Liver (tissue), 9 donors: ENCODE data around the gene SELL. TPM values are rescaled to one million over a fixed set of nuclear protein-coding genes. Genes with fewer than 3 reads are reported as not detected.

Experiments used
- DNase-seq: peaks from one replicate; pipeline ENCODE4 v3.0.0-alpha.2; 2017; ENCODE audit warnings: low spot score
- H3K27ac ChIP-seq, 2 donors: one replicate each; pipeline ENCODE4 v1.7.0; 2013; ENCODE audit warnings: inconsistent platforms in 2 of 2, low read length in 2 of 2, control low read depth in 1 of 2, low read depth in 1 of 2, mild to moderate bottlenecking in 1 of 2
- H3K27me3 ChIP-seq, 4 donors: one replicate each; pipeline versions ENCODE4 v1.6.1 to v1.7.0; 2013; ENCODE audit warnings: low read length in 3 of 4, inconsistent platforms in 1 of 4, mild to moderate bottlenecking in 1 of 4, moderate library complexity in 1 of 4; ENCODE audit not compliant: control insufficient read depth in 4 of 4, insufficient read depth in 4 of 4
- H3K36me3 ChIP-seq, 4 donors: one replicate each; pipeline versions ENCODE4 v1.6.1 to v1.7.0; 2013; ENCODE audit warnings: low read length in 3 of 4, mild to moderate bottlenecking in 3 of 4, low read depth in 1 of 4, moderate library complexity in 1 of 4; ENCODE audit not compliant: control insufficient read depth in 4 of 4, insufficient read depth in 3 of 4
- H3K4me1 ChIP-seq, 4 donors: one replicate each; pipeline versions ENCODE4 v1.6.1 to v1.7.0; 2013; ENCODE audit warnings: low read length in 3 of 4, mild to moderate bottlenecking in 3 of 4, moderate library complexity in 1 of 4; ENCODE audit not compliant: control insufficient read depth in 4 of 4, insufficient read depth in 4 of 4
- H3K4me3 ChIP-seq, 3 donors: one replicate each; pipeline versions ENCODE4 v1.6.1 to v1.7.0; 2013; ENCODE audit warnings: low read length in 3 of 3, control low read depth in 1 of 3, low read depth in 1 of 3, mild to moderate bottlenecking in 1 of 3
- H3K9ac ChIP-seq, 2 donors: one replicate each; pipeline ENCODE4 v1.7.0; 2013; ENCODE audit warnings: low read length in 2 of 2, mild to moderate bottlenecking in 2 of 2, moderate library complexity in 2 of 2, control low read depth in 1 of 2, low read depth in 1 of 2
- H3K9me3 ChIP-seq, 4 donors: one replicate each; pipeline versions ENCODE4 v1.6.1 to v1.7.0; 2013; ENCODE audit warnings: low read length in 3 of 4; ENCODE audit not compliant: control insufficient read depth in 4 of 4
- ATF3 ChIP-seq: IDR thresholded peaks from 2 replicates; pipeline ENCODE4 v1.6.1; 2016; ENCODE audit warnings: antibody characterized with exemption
- EGR1 ChIP-seq, 2 donors: IDR thresholded peaks; 2 replicates each; pipeline ENCODE4 v1.6.1; 2016 to 2018; ENCODE audit warnings: antibody characterized with exemption in 2 of 2, low read depth in 2 of 2
- FOXA1 ChIP-seq: IDR thresholded peaks from 2 replicates; pipeline ENCODE4 v1.6.1; 2016; ENCODE audit warnings: antibody characterized with exemption
- FOXA2 ChIP-seq: IDR thresholded peaks from 2 replicates; pipeline ENCODE4 v1.6.1; 2016; ENCODE audit warnings: antibody characterized with exemption
- GABPA ChIP-seq, 2 donors: IDR thresholded peaks in 1 of 2; conservative IDR thresholded peaks in 1 of 2; 2 replicates each; pipeline ENCODE4 v1.6.1; 2016; ENCODE audit warnings: antibody characterized with exemption in 2 of 2, mild to moderate bottlenecking in 1 of 2, moderate library complexity in 1 of 2
- HNF4A ChIP-seq, 2 donors: conservative IDR thresholded peaks; 2 replicates each; pipeline ENCODE4 v1.6.1; 2016; ENCODE audit warnings: antibody characterized with exemption in 2 of 2, mild to moderate bottlenecking in 2 of 2
- JUND ChIP-seq, 2 donors: IDR thresholded peaks; 2 replicates each; pipeline ENCODE4 v1.6.1; 2016; ENCODE audit warnings: antibody characterized with exemption in 2 of 2
- MAX ChIP-seq: IDR thresholded peaks from 2 replicates; pipeline ENCODE4 v1.6.1; 2016; ENCODE audit warnings: antibody characterized with exemption
- NR2F2 ChIP-seq: IDR thresholded peaks from 2 replicates; pipeline ENCODE4 v1.6.1; 2016; ENCODE audit warnings: antibody characterized with exemption
- RAD21 ChIP-seq, 2 donors: IDR thresholded peaks; 2 replicates each; pipeline ENCODE4 v1.6.1; 2016; ENCODE audit warnings: antibody characterized with exemption in 2 of 2, mild to moderate bottlenecking in 2 of 2
- REST ChIP-seq: IDR thresholded peaks from 2 replicates; pipeline ENCODE4 v1.6.1; 2016; ENCODE audit warnings: antibody characterized with exemption, mild to moderate bottlenecking
- RXRA ChIP-seq, 2 donors: IDR thresholded peaks; 2 replicates each; pipeline ENCODE4 v1.6.1; 2017 to 2018; ENCODE audit warnings: antibody characterized with exemption in 2 of 2, mild to moderate bottlenecking in 1 of 2
- SP1 ChIP-seq: IDR thresholded peaks from 2 replicates; pipeline ENCODE4 v1.6.1; 2018; ENCODE audit warnings: antibody characterized with exemption, mild to moderate bottlenecking
- TAF1 ChIP-seq: conservative IDR thresholded peaks from 2 replicates; pipeline ENCODE4 v1.6.1; 2016; ENCODE audit warnings: antibody characterized with exemption, mild to moderate bottlenecking
- YY1 ChIP-seq: IDR thresholded peaks from 2 replicates; pipeline ENCODE4 v1.6.1; 2016; ENCODE audit warnings: antibody characterized with exemption, mild to moderate bottlenecking
- ZBTB33 ChIP-seq: IDR thresholded peaks from 2 replicates; pipeline ENCODE4 v1.6.1; 2016; ENCODE audit warnings: antibody characterized with exemption
- WGBS: extraction: QIAGEN DNeasy Blood & Tissue Kit; methylation state at CpG from one replicate; pipeline ENCODE4 v1.1.7; 2013; 5-methylcytosine and 5-hydroxymethylcytosine counted together
- polyA plus RNA-seq, 2 donors: library from polyadenylated mRNA; stranded (reverse) in 1 of 2; unstranded in 1 of 2; fragments of 200-250 nt in 1 of 2; fragments of >200 nt in 1 of 2; fragmentation: Nextera tagmentation in 1 of 2; extraction: Ambion mirVana in 1 of 2; gene quantifications; one replicate each; pipeline versions ENCODE4 v1.2.1 to v1.2.3, GENCODE V29; 2013 to 2015
- total RNA-seq, 2 donors: library from RNA; depleted of rRNA; stranded (reverse); fragments of >200 nt; gene quantifications; one replicate each; pipeline ENCODE4 v1.2.3, GENCODE V29; 2014
- donor health status: healthy.
- donor health status: healthy.
- donor health status: healthy.
- donor health status: healthy.
- donor health status: healthy.

SELL gene
- total and polyA plus RNA-seq, 4 donors: 1.5 to 9.9 (median 4.8) TPM

GRCh38 chr1:169727307-169727706 is 15.9 kb upstream of the SELL start:
- TF ChIP-seq FOXA1 (peak; percentile 87), RXRA (IDR thresholded peaks at IDR 0.05) (peak; percentile 54 to 85), REST (peak; percentile 59), YY1 (peak; percentile 73), MAX (peak; percentile 88), ZBTB33 (peak; percentile 66), JUND (IDR thresholded peaks at IDR 0.05) (peak in 1 of 2 donors; percentile 31), SP1 (peak; percentile 63), GABPA (IDR thresholded peaks at IDR 0.05 in 1 of 2, conservative IDR thresholded peaks at IDR 0.05 in 1 of 2) (no peak), HNF4A (conservative IDR thresholded peaks at IDR 0.05) (peak; percentile 56 to 71), RAD21 (IDR thresholded peaks at IDR 0.05) (peak in 1 of 2 donors; percentile 32), TAF1 (no peak), FOXA2 (peak; percentile 96), NR2F2 (no peak), ATF3 (no peak)
- H3K4me1 ChIP-seq: peaks cover 2 to 41% (median 34%) of the 10 kb centered on the region in 4 donors
- H3K36me3 ChIP-seq: no peaks in the 10 kb centered on the region
- no peak for DNase-seq
- no peaks in the 10 kb centered on the region for H3K27me3 ChIP-seq
- 33% methylated on average over 6 of the region's 6 CpGs for WGBS
- peak overlapping the region in 2 of 3 donors; percentile 37 to 58 for H3K4me3 ChIP-seq
- no peak overlapping the region for H3K9ac ChIP-seq
- H3K27ac ChIP-seq: peak overlapping the region; percentile 37 to 42
- H3K9me3 ChIP-seq: no peaks in the 10 kb centered on the region

- Histone ChIP-seq H3K9ac (no peak overlapping the region), H3K9me3 (no peaks in the 10 kb centered on the region), H3K4me1 (peaks cover 2 to 43% (median 34%) of the 10 kb centered on the region in 4 donors), H3K27ac (peak overlapping the region; percentile 37 to 42), H3K4me3 (peak overlapping the region; percentile 37 to 58 (median 49)), H3K27me3 (no peaks in the 10 kb centered on the region), H3K36me3 (no peaks in the 10 kb centered on the region)
- TF ChIP-seq REST (no peak), YY1 (no peak), SP1 (no peak), EGR1 (IDR thresholded peaks at IDR 0.05; ENCODE audit: low read depth in 2 of 2) (no peak), RXRA (IDR thresholded peaks at IDR 0.05) (no peak), HNF4A (conservative IDR thresholded peaks at IDR 0.05) (no peak), RAD21 (IDR thresholded peaks at IDR 0.05) (no peak)
- no peak for DNase-seq
- WGBS: 52% methylated on average over 3 of the region's 3 CpGs
These were observed 15.4 kb upstream of the SELL start for GRCh38 chr1:169726851-169727250.
